Measurements from ENCODE around the gene ALKBH3. TPM values are rescaled to one million over a fixed set of nuclear protein-coding genes. Genes with fewer than 3 reads are reported as not detected.
A peak's percentile ranks its signal among the peaks of the same experiment; 100 is the strongest.

Gene ALKBH3
- total RNA-seq, 1 donor from 2014 or later, result 37.4 TPM

- Histone ChIP-seq H3K36me3 (no peaks in the 10 kb centered on the region), H2AFZ (replicated peaks) (no peak overlapping the region), H3K4me1 (peaks cover 21% of the 10 kb centered on the region), H3F3A (ENCODE audit: low read depth) (no peaks in the 10 kb centered on the region), H3K27ac (no peak overlapping the region), H4K20me1 (ENCODE audit: low read depth) (no peaks in the 10 kb centered on the region), H3K9ac (no peak overlapping the region), H3K9me3 (ENCODE audit: low read depth) (no peaks in the 10 kb centered on the region), H3K79me2 (ENCODE audit: low read depth) (no peaks in the 10 kb centered on the region), H3K4me3 (no peak overlapping the region), H3K4me2 (no peak overlapping the region), H3K27me3 (no peaks in the 10 kb centered on the region)
- no peak for DNase-seq (ENCODE audit: low spot score)
- no peak overlapping the region for H3K4me3 Mint-ChIP-seq
- H3K4me1 Mint-ChIP-seq, result peaks cover 41% of the 10 kb centered on the region
- TF ChIP-seq EZH2 (IDR thresholded peaks at IDR 0.05) (no peak), CTCF (IDR thresholded peaks at IDR 0.05) (no peak), EZH2phosphoT487 (IDR thresholded peaks at IDR 0.05) (no peak)
- peak overlapping the region; percentile 79 for H3K27ac Mint-ChIP-seq
- no peaks in the 10 kb centered on the region for H3K27me3 Mint-ChIP-seq (ENCODE audit: insufficient read depth, low read depth)
- peaks cover 5% of the 10 kb centered on the region for H3K36me3 Mint-ChIP-seq
- H3K9me3 Mint-ChIP-seq, result no peaks in the 10 kb centered on the region
Measured at GRCh38 chr11:43833657-43834073, 47.0 kb upstream of the ALKBH3 start.

GRCh38 chr11:43834286-43834685 is 46.3 kb upstream of the ALKBH3 start:
- no peak overlapping the region for H3K4me2 ChIP-seq
- TF ChIP-seq EZH2 (IDR thresholded peaks at IDR 0.05), result no peak
- TF ChIP-seq EZH2phosphoT487 (IDR thresholded peaks at IDR 0.05), result no peak
- TF ChIP-seq CTCF (IDR thresholded peaks at IDR 0.05), result no peak
- H3K27me3 ChIP-seq, result no peaks in the 10 kb centered on the region
- H3K9me3 ChIP-seq (ENCODE audit: low read depth), result no peaks in the 10 kb centered on the region
- Mint-ChIP-seq H3K27ac (no peak overlapping the region), H3K36me3 (peaks cover 5% of the 10 kb centered on the region), H3K27me3 (ENCODE audit: insufficient read depth, low read depth) (no peaks in the 10 kb centered on the region), H3K4me1 (peaks cover 41% of the 10 kb centered on the region), H3K4me3 (no peak overlapping the region), H3K9me3 (no peaks in the 10 kb centered on the region)
- H3F3A ChIP-seq (ENCODE audit: low read depth), result no peaks in the 10 kb centered on the region
- no peaks in the 10 kb centered on the region for H3K79me2 ChIP-seq (ENCODE audit: low read depth)
- H2AFZ ChIP-seq (replicated peaks), result no peak overlapping the region
- peaks cover 21% of the 10 kb centered on the region for H3K4me1 ChIP-seq
- no peak overlapping the region for H3K4me3 ChIP-seq
- no peak overlapping the region for H3K9ac ChIP-seq
- no peaks in the 10 kb centered on the region for H4K20me1 ChIP-seq (ENCODE audit: low read depth)
- no peaks in the 10 kb centered on the region for H3K36me3 ChIP-seq
- H3K27ac ChIP-seq, result no peak overlapping the region
- DNase-seq (ENCODE audit: low spot score), result no peak

- Histone ChIP-seq H4K20me1 (ENCODE audit: low read depth) (no peaks in the 10 kb centered on the region), H3K4me1 (peaks cover 21% of the 10 kb centered on the region), H3K27ac (peak overlapping the region; percentile 19), H3K9me3 (ENCODE audit: low read depth) (no peaks in the 10 kb centered on the region), H2AFZ (replicated peaks) (no peak overlapping the region), H3F3A (ENCODE audit: low read depth) (no peaks in the 10 kb centered on the region), H3K27me3 (no peaks in the 10 kb centered on the region), H3K4me3 (no peak overlapping the region), H3K9ac (no peak overlapping the region), H3K4me2 (peak overlapping the region; percentile 46), H3K36me3 (no peaks in the 10 kb centered on the region), H3K79me2 (ENCODE audit: low read depth) (no peaks in the 10 kb centered on the region)
- DNase-seq (ENCODE audit: low spot score), result peak; percentile 63
- Mint-ChIP-seq H3K4me3 (no peak overlapping the region), H3K27ac (peak overlapping the region; percentile 69), H3K4me1 (peaks cover 41% of the 10 kb centered on the region), H3K9me3 (no peaks in the 10 kb centered on the region), H3K36me3 (peaks cover 8% of the 10 kb centered on the region), H3K27me3 (ENCODE audit: insufficient read depth, low read depth) (no peaks in the 10 kb centered on the region)
- TF ChIP-seq CTCF (IDR thresholded peaks at IDR 0.05) (no peak), EZH2 (IDR thresholded peaks at IDR 0.05) (no peak), EZH2phosphoT487 (IDR thresholded peaks at IDR 0.05) (no peak)
Measured at GRCh38 chr11:43835104-43835503, 45.5 kb upstream of the ALKBH3 start.
